ENCODE results near the gene ZBTB7A. TPM values are rescaled to one million over a fixed set of nuclear protein-coding genes. Genes with fewer than 3 reads are reported as not detected.
A peak's percentile ranks its signal among the peaks of the same experiment; 100 is the strongest.

ZBTB7A gene
- total and polyA plus RNA-seq, 2 of the 4 experiments (the other 2 are of a cell fraction): 3.2 to 10.3 TPM

DNA sequence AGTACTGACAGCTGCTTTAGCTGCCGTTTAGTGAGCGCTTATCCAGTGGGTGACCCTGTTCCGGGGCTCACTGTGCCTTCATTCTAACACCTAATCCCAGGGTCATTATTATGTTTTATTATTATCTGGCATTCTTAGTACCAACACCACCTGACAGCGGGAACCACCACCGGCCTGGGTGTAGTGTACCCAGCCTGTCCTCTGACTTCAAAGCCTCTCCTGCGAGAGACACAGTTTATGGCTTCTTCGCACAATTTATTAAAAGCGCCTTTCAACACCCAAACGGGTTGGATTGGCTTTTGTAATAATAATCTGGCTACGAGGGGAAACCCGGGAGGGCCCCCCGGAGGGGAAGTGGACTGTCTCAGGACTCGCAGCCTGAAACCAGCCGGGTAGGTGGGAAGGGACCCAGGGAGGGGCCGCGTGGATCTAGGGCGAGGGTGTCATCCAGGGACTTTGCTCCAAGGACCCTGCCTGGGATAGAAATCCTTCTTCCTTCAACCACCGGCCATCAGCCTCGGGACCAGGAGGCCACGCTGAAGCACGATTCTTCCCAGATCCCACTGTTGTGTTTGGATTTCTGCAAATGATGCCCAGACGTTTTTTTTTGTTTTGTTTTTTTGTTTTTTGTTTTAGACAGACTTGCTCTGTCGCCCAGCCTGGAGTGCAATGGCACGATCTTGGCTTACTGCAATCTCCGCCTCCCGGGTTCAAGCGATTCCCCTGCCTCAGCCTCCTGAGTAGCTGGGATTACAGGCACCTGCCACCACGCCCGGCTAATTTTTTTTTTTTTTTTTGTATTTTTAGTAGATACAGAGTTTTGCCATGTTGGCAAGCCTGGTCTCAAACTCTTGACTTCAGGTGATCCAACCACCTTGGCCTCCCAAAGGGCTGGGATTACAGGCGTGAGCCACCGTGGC is 1.6 kb upstream of the ZBTB7A start:
- Histone ChIP-seq H3K36me3 (ENCODE audit: control insufficient read depth, insufficient read depth, low read length) (peaks cover 5% of the 10 kb centered on the region; the same call in 1 of the 2 replicates), H3K27ac (ENCODE audit: insufficient read depth, low read length) (no peak overlapping the region; the same call in 1 of the 2 replicates), H2AK5ac (ENCODE audit: low read depth, low read length) (peak overlapping the region; percentile 43; the same call in 1 of the 2 replicates), H3K4me3 (ENCODE audit: insufficient read depth, low read depth, low read length) (peak overlapping the region; percentile 56), H3K4ac (ENCODE audit: low read depth, low read length) (0 out of 2 replicates have a peak overlapping the region, but pooled peaks have one; percentile 15), H2AFZ (replicated peaks; ENCODE audit: low read length, poor library complexity) (peak overlapping the region; percentile 88), H3K4me2 (ENCODE audit: low read depth, low read length) (peak overlapping the region; percentile 47; the same call in 1 of the 2 replicates), H4K20me1 (ENCODE audit: insufficient read depth, low read length) (peaks cover 16% of the 10 kb centered on the region), H4K91ac (ENCODE audit: insufficient read depth, low read depth, low read length) (no peak overlapping the region), H2BK20ac (ENCODE audit: low read depth, low read length) (no peak overlapping the region), H3K18ac (ENCODE audit: low read depth, low read length) (no peak overlapping the region; the same call in 1 of the 2 replicates), H3K9me3 (ENCODE audit: control insufficient read depth, insufficient read depth, low read length) (no peaks in the 10 kb centered on the region), H3K56ac (ENCODE audit: extremely low read depth, insufficient read depth, low read length) (no peak overlapping the region), H3K23ac (ENCODE audit: low read depth, low read length) (peak overlapping the region; percentile 52; the same call in 1 of the 2 replicates), H3K9ac (ENCODE audit: low read depth, low read length) (peak overlapping the region; percentile 55), H4K5ac (ENCODE audit: low read depth, low read length) (no peak overlapping the region), H3K14ac (replicated peaks; ENCODE audit: low read depth, low read length) (no peak overlapping the region), H3K27me3 (ENCODE audit: control insufficient read depth, insufficient read depth, low read length) (no peaks in the 10 kb centered on the region), H3K4me1 (ENCODE audit: control insufficient read depth, insufficient read depth, low read length) (peaks cover 4% of the 10 kb centered on the region), H2BK5ac (ENCODE audit: low read depth, low read length, poor library complexity, severe bottlenecking) (no peak overlapping the region), H3K9me1 (ENCODE audit: insufficient read depth, low read length) (peaks cover 3% of the 10 kb centered on the region), H2BK120ac (ENCODE audit: low read depth, low read length) (no peak overlapping the region; the same call in 1 of the 2 replicates), H4K8ac (ENCODE audit: low read depth in 2 of 2, low read length in 2 of 2) (peak overlapping the region; percentile 69 to 85; a peak in 2 of 4 replicates), H3K79me1 (ENCODE audit: low read depth in 1 of 2, low read length in 2 of 2) (peaks cover 3 to 4% of the 10 kb centered on the region in 2 experiments; a peak in 2 of 4 replicates), H2AK9ac (replicated peaks; ENCODE audit: low read depth, low read length, poor library complexity) (peak overlapping the region; percentile 60), H2BK15ac (ENCODE audit: low read depth, low read length) (no peak overlapping the region)
- dilution Hi-C loops (cut with HindIII; ENCODE audit: low sequenced_read_pairs, unreplicated experiment) (no loop called here), in situ Hi-C loops (cut with MboI; ENCODE audit: low sequenced_read_pairs) (no loop called here), intact Hi-C loops (cut with micrococcal nuclease) (loop anchor here (5.0 kb wide), 1 partner anchor 119 kb away; no protein-coding TSS in a partner anchor)
- no TSS peak for BruUV-seq (replicated peaks)
- TF ChIP-seq BHLHE40 (IDR thresholded peaks at IDR 0.05; ENCODE audit: low read depth, low read length) (no peak), CEBPB (IDR thresholded peaks at IDR 0.05; ENCODE audit: low read depth, low read length) (no peak), NFE2L2 (IDR thresholded peaks at IDR 0.05; ENCODE audit: low read depth, low read length) (no peak), MAZ (IDR thresholded peaks at IDR 0.05; ENCODE audit: borderline replicate concordance, low read depth, low read length) (no peak)
- TF ChIP-seq, protein P1, sequence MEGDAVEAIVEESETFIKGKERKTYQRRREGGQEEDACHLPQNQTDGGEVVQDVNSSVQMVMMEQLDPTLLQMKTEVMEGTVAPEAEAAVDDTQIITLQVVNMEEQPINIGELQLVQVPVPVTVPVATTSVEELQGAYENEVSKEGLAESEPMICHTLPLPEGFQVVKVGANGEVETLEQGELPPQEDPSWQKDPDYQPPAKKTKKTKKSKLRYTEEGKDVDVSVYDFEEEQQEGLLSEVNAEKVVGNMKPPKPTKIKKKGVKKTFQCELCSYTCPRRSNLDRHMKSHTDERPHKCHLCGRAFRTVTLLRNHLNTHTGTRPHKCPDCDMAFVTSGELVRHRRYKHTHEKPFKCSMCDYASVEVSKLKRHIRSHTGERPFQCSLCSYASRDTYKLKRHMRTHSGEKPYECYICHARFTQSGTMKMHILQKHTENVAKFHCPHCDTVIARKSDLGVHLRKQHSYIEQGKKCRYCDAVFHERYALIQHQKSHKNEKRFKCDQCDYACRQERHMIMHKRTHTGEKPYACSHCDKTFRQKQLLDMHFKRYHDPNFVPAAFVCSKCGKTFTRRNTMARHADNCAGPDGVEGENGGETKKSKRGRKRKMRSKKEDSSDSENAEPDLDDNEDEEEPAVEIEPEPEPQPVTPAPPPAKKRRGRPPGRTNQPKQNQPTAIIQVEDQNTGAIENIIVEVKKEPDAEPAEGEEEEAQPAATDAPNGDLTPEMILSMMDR (conservative IDR thresholded peaks at IDR 0.05; ENCODE audit: low read depth, low read length): no peak
- TF ChIP-seq, protein P2, sequence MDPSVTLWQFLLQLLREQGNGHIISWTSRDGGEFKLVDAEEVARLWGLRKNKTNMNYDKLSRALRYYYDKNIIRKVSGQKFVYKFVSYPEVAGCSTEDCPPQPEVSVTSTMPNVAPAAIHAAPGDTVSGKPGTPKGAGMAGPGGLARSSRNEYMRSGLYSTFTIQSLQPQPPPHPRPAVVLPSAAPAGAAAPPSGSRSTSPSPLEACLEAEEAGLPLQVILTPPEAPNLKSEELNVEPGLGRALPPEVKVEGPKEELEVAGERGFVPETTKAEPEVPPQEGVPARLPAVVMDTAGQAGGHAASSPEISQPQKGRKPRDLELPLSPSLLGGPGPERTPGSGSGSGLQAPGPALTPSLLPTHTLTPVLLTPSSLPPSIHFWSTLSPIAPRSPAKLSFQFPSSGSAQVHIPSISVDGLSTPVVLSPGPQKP (IDR thresholded peaks at IDR 0.05; ENCODE audit: borderline replicate concordance, low read depth, low read length): no peak
- ATAC-seq (ENCODE audit: low read depth) (no peak), DNase-seq (no peak)
- ChIA-PET POLR2A (ENCODE audit: unreplicated experiment) (no interaction called here), CTCF (no interaction called here)
- 38% methylated on average over 4 of the region's 31 CpGs; no CpG with 5 or more reads in 1 of the 2 experiments for WGBS, 2 experiments (ENCODE audit: extremely low coverage in 2 of 2, insufficient read length in 1 of 2)
